Mammary epithelial cell (primary cell): Measurements from ENCODE around the gene APH1B.

ENCODE experiments used
- EZH2 ChIP-seq: IDR thresholded peaks from 2 replicates; pipeline ENCODE4 v1.6.1; 2012; ENCODE audit warnings: low read length, inconsistent platforms, borderline replicate concordance
- TF ChIP-seq, protein P1 (sequence below), 2 donors: IDR thresholded peaks in 1 of 2; conservative IDR thresholded peaks in 1 of 2; 2 replicates each; pipeline ENCODE4 v1.5.1; 2011 to 2012; ENCODE audit warnings: inconsistent platforms in 2 of 2, low read length in 2 of 2, mild to moderate bottlenecking in 2 of 2, control low read depth in 1 of 2, low read depth in 1 of 2; ENCODE audit not compliant: insufficient read depth in 1 of 2; ENCODE audit errors: extremely low read depth in 1 of 2

DNA sequence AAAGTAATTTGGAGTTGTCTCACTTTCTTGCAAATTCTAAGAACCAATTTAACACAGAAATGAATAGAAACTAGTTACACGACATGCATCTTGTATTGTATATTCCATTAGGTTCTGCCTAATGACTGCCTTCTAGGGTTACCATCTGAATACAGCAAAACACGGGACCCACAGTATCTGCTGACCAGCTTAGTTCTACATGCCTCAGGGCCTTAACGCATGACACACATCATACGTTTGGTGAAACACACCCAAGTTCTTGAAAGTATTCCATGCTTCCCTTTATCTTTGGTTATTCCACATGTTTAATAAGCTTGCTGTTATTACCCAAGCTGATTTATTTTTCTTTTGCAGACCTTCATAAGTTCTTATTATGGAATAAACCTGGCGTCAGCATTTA, 27.9 kb downstream of the APH1B start:
- TF ChIP-seq, protein P1, sequence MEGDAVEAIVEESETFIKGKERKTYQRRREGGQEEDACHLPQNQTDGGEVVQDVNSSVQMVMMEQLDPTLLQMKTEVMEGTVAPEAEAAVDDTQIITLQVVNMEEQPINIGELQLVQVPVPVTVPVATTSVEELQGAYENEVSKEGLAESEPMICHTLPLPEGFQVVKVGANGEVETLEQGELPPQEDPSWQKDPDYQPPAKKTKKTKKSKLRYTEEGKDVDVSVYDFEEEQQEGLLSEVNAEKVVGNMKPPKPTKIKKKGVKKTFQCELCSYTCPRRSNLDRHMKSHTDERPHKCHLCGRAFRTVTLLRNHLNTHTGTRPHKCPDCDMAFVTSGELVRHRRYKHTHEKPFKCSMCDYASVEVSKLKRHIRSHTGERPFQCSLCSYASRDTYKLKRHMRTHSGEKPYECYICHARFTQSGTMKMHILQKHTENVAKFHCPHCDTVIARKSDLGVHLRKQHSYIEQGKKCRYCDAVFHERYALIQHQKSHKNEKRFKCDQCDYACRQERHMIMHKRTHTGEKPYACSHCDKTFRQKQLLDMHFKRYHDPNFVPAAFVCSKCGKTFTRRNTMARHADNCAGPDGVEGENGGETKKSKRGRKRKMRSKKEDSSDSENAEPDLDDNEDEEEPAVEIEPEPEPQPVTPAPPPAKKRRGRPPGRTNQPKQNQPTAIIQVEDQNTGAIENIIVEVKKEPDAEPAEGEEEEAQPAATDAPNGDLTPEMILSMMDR (conservative IDR thresholded peaks at IDR 0.05 in 1 of 2, IDR thresholded peaks at IDR 0.05 in 1 of 2; ENCODE audit: extremely low read depth in 1 of 2, insufficient read depth in 1 of 2, low read depth in 1 of 2, low read length in 2 of 2): no peak
- TF ChIP-seq EZH2: no peak
